ENCODE data around the gene GCGR. TPM values are rescaled to one million over a fixed set of nuclear protein-coding genes. Genes with fewer than 3 reads are reported as not detected.
"Not testable (repeated sequence)": the region's sequence is repeated elsewhere in the genome, so short reads cannot be mapped to it uniquely, and the experiment has no call there.

The GCGR gene
- total RNA-seq, 2 donors from 2014 or later: 0.52 to 5.3 TPM

GRCh38 chr17:81838753-81839255 lies 34.9 kb downstream of the GCGR start:
- no peak for DNase-seq
- Histone ChIP-seq H3K27ac (no peak overlapping the region), H3K4me3 (no peak overlapping the region), H3K4me1 (peaks cover 37% of the 10 kb centered on the region), H3K9me3 (no peaks in the 10 kb centered on the region), H3K36me3 (replicated peaks in 1 of 2; ENCODE audit: insufficient read depth in 1 of 2, low read depth in 2 of 2) (peaks cover 5 to 11% of the 10 kb centered on the region in 2 donors), H3K27me3 (no peaks in the 10 kb centered on the region)
- no peak for TF ChIP-seq POLR2A (IDR thresholded peaks at IDR 0.05)
- TF ChIP-seq CTCF (IDR thresholded peaks at IDR 0.05): no peak
- WGBS, 2 donors: 51 to 52% methylated on average over 13 to 17 of the region's 17 CpGs
- intact Hi-C loops (cut with DNase I): no loop called here
- ATAC-seq: no peak

- intact Hi-C loops (cut with DNase I): no loop called here
Measured at GRCh38 chr17:81839301-81839700, 35.4 kb downstream of the GCGR start.

GRCh38 chr17:81840059-81840458 lies 36.1 kb downstream of the GCGR start:
- ATAC-seq; H3K27ac ChIP-seq; DNase-seq; H3K9me3 ChIP-seq; H3K27me3 ChIP-seq; H3K4me3 ChIP-seq; intact Hi-C loops (cut with DNase I): not testable (repeated sequence)
- 88 to 90% methylated on average over 5 of the region's 5 CpGs for WGBS, 2 donors
- Histone ChIP-seq H3K4me1 (peaks cover 36% of the 10 kb centered on the region), H3K36me3 (replicated peaks in 1 of 2; ENCODE audit: insufficient read depth in 1 of 2, low read depth in 2 of 2) (peaks cover 18 to 20% of the 10 kb centered on the region in 2 donors)

More at GRCh38 chr17:81839301-81839700, 35.4 kb downstream of the GCGR start:
- H3K27ac ChIP-seq: no peak overlapping the region
- DNase-seq (no peak), ATAC-seq (no peak)
- WGBS, 2 donors: 70 to 73% methylated on average over 13 to 15 of the region's 15 CpGs
- no peak overlapping the region for H3K4me3 ChIP-seq
- H3K4me1 ChIP-seq: peaks cover 36% of the 10 kb centered on the region
- no peaks in the 10 kb centered on the region for H3K9me3 ChIP-seq
- TF ChIP-seq CTCF (IDR thresholded peaks at IDR 0.05): no peak
- no peak for TF ChIP-seq POLR2A (IDR thresholded peaks at IDR 0.05)
- H3K36me3 ChIP-seq (replicated peaks in 1 of 2; ENCODE audit: insufficient read depth in 1 of 2, low read depth in 2 of 2): peaks cover 10 to 13% of the 10 kb centered on the region in 2 donors
- no peaks in the 10 kb centered on the region for H3K27me3 ChIP-seq

GRCh38 chr17:81840826-81841778 lies 37.2 kb downstream of the GCGR start:
- 27 to 34% methylated on average over 9 to 40 of the region's 40 CpGs for WGBS, 2 donors
- Histone ChIP-seq H3K27me3 (no peaks in the 10 kb centered on the region), H3K27ac (peak overlapping the region; percentile 35 to 78 (median 55)), H3K36me3 (replicated peaks in 1 of 2; ENCODE audit: insufficient read depth in 1 of 2, low read depth in 2 of 2) (peaks cover 27 to 30% of the 10 kb centered on the region in 2 donors), H3K9me3 (no peaks in the 10 kb centered on the region), H3K4me1 (peaks cover 36% of the 10 kb centered on the region), H3K4me3 (no peak overlapping the region)
- intact Hi-C loops (cut with DNase I): no loop called here
- peak; percentile 71 for ATAC-seq
- TF ChIP-seq POLR2A (IDR thresholded peaks at IDR 0.05): no peak
- no peak for TF ChIP-seq CTCF (IDR thresholded peaks at IDR 0.05)
- DNase-seq: peak; percentile 72 to 83 (median 78)

GRCh38 chr17:81841866-81842265 lies 37.9 kb downstream of the GCGR start:
- Histone ChIP-seq H3K27me3 (no peaks in the 10 kb centered on the region), H3K4me3 (no peak overlapping the region), H3K9me3 (no peaks in the 10 kb centered on the region), H3K27ac (peak overlapping the region in 3 of 4 donors; percentile 35 to 78 (median 74)), H3K36me3 (replicated peaks in 1 of 2; ENCODE audit: insufficient read depth in 1 of 2, low read depth in 2 of 2) (peaks cover 35 to 37% of the 10 kb centered on the region in 2 donors), H3K4me1 (peaks cover 36% of the 10 kb centered on the region)
- TF ChIP-seq CTCF (IDR thresholded peaks at IDR 0.05) (no peak), POLR2A (IDR thresholded peaks at IDR 0.05) (peak in 1 of 3 donors; percentile 15)
- 52 to 56% methylated on average over 2 to 15 of the region's 15 CpGs for WGBS, 2 donors
- DNase-seq: no peak
- intact Hi-C loops (cut with DNase I): no loop called here
- ATAC-seq: peak; percentile 5

All from body of pancreas (tissue), 4 donors.